HG03565 (cell line): ENCODE results near the gene TH.

Source experiments
- ATAC-seq: cut with Tn5 transposase; IDR thresholded peaks from one replicate; pipeline ENCODE4 v1.9.1; 2021; ENCODE audit warnings: mild to moderate bottlenecking, moderate library complexity; ENCODE audit not compliant: unreplicated experiment

TH gene

GRCh38 chr11:2143799-2144543 lies 27.6 kb downstream of the TH start:
- ATAC-seq = no peak

DNA sequence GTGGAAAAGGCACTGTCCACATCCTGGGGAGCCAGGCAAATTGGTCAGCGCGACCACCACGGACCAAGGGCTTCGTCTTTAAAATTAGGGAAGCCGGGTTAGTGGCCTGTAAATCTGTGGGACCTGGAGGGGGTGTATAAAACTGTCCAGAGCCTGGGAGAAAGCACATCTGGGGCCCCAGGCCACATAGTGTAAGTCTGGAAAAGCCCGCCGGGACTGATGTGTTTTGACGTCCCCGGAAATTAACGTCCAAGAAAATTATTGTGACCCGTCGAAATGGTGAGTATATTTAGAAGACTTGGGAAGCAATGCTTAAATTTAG lies 28.2 kb downstream of the TH start:
- ATAC-seq = no peak

- ATAC-seq = no peak
Measured at GRCh38 chr11:2142762-2143202, 28.8 kb downstream of the TH start.

DNA sequence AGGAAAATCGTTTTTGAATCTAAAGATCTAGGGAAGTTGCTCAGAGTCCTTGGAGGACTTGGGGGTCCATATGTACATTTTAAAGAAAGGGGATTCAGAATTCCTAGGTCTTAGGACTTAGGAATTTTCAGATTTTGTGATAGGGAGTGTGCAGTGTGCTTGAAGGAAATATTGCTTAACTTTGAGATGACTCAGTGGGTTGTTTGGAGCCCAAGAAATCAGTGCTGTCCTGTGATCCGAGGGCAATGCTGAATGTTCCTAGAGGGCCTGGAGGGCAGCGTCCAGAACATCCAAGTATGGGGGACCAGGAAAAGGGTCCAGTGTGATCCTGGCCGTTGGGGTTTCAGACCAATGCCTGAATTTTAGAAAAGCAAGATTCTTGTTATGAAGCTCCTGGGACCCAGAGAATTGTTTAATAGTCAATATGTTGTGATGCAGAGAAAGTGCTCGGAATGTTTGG lies 29.3 kb downstream of the TH start:
- no peak for ATAC-seq

DNA sequence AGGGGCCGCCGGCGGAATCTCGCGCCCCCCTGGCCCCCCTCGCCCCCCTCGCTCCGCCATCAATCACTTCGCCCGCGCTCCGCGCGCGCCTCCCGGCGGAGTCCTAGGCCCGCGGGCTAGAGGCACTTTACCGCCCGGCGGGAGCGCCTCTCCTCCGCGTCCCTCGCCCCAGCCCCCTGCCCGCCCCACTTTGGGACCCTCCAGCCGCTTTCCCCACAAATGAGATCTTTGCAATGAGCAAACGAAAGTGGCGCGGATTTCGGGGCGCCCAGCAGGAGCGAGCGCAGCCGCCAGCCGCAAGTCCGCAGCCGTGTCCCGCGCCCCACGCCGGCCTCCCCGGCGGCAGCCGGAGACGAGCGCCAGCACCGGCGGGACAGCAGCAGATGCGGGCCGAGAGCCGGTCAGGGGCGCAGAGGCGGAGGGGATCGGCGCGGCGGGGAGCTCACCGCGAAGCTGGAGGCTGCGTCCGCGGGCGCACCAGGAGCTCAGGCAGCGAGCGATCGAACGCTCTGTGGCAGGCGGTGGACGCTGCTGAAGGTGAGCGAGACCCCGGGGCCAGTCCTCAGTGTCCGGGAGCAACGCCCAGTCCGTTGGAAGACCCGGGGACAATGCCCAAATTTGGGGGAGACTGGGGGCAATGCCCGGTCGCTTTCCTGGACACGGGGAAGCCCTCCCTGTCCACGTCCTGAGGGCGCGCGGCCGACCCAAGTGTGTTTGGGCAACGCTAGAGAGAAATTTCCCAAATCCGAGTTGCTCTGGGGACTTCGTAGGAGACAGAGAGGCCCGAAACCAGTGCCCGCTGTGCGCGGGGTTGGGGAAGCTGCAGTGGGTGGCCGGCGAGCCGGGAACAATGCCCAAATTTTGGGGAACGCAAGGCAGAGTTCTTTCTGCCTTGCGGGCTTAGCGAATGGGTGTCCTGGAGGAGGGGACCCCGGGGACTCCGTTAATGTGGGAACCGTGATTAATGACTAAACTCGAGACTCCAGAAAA lies 30.9 kb downstream of the TH start:
- ATAC-seq = no peak

DNA sequence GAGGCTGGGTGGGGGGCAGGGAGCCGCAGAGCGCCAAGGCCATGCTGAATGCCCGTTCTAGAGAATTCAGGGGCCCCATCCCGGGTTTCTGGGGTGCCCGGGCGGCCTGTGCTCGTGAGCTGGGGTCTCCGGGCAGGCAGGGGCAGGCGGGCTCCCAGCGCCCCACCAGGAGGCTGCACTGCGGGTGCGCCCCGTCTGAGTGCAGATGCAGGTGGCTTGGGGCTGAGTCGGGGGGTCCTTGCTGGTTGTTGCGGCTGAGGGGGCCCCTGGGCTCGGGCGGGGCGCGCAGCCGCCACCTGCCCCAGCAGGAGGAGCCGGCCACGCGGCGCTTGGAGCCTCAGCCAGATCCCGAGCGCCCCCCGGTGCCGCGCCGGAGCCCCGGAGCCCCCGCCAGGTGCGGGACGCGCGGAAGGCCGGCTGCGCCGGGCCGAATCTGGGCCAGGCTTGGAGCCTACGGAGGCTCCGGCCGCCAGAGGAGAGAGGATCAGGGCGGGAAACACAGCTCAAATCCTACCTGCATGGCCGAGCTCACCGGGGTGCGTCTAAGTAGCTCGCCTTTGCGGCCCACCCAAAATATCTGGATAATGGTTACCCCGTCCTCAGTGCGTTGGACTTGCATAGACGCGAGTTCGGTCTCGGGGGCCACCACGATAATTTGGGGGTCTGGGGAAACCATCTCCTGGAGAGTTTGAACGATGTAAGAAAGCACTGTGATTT lies 31.8 kb downstream of the TH start:
- ATAC-seq = no peak

DNA sequence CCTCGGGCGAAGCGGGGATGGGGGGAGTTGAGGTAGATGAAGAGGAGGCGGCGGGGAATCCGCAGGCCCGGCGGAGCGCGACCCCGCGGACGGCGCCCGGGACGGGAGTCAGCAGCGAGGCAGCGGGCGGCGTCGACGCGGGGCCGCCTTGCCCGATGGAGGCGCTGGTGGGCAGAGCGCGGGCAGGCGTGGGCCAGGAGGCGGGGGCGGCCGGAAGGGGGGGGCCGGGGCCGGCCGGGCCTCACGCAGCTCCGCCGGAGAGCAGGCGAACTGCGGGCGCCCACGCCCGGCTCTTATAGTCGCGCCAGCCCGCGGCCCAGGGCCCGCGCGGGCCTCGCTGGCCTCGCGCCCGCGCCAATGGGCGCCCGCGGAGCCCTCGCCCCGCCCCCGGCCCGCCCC lies 32.5 kb downstream of the TH start, which contains the start of gene IGF2:
Gene IGF2, minus strand, starts transcription at position 267 of the 399 bp plus-strand sequence. CDS start 3,866 bp downstream, outside the sequence.
- ATAC-seq = no peak

- ATAC-seq = no peak
Measured at GRCh38 chr11:2138431-2139122, 33.0 kb downstream of the TH start.

DNA sequence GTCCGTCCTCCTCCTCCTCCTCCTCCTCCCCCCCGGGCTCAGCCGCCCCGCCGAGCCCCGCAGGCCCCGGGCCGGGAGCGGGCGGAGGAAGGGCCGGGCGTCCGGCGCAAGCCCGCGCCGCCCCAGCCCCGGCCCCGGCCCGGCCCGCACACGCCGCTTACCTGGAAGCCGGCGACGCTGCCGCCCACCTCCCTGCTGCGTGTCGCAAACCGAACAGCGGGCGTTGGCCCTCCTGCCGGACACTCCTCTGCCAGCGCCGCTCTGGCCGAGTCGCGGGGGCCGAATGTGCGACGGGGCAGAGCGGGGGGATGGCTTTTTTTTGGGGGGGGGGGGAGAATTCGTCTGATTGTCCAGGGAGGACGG lies 33.6 kb downstream of the TH start:
- ATAC-seq = no peak

DNA sequence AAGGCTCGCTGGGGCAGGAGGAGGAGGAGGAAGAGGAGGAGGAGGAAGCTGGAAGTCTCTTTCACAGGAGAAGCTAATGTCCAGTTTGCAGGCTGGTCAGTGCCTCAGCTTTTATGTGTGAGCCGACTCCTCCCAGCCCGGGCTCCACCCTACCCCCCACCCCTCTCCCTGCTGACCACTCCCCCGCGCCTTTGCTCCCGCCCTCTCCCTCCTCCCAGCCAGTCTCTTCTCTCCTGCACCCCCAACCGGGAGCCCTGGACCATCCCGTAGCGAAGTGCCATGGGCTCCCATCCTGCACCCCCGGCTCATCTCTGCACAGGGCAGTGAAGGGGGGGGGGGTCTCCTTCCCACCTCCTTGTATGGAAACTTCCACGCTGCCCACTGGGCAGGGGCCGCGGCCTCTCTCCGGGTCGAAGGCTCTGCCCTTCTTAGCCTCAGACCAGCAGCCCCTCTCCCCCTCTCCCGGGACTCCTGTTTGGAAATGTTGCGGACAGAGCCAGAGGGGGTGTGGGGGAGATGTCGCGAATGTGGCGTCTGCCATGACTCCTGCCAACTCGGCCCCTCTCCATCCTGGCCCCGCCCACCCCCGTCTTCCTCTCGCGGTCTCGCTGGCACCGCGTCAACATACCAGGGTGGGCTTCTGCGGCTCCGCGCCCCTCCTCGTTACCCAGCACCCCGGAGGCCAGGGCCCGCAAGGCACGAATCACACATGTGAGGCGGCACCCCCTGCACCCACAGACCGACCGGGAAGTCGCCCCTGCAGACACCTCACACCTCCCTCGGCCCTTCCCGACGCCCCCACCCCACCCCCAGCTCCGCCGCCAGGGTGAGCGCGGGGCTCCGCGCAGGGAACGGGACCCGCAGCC lies 34.2 kb downstream of the TH start:
- ATAC-seq = no peak

DNA sequence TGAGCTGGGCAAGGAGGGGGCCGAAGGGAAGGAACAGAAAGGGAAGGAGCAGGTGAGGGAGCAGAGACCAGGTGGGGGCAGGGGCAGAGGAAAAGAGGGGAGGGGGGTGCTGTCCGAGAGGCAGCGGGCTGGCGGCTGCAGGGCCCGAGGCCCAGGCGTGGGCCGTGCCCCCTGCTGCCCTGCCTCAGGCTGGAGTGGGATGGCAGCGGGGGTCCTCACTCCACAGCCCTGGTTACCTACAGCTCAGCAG lies 34.7 kb downstream of the TH start:
- no peak for ATAC-seq

GRCh38 chr11:2136209-2136951 lies 35.2 kb downstream of the TH start:
- ATAC-seq = no peak

DNA sequence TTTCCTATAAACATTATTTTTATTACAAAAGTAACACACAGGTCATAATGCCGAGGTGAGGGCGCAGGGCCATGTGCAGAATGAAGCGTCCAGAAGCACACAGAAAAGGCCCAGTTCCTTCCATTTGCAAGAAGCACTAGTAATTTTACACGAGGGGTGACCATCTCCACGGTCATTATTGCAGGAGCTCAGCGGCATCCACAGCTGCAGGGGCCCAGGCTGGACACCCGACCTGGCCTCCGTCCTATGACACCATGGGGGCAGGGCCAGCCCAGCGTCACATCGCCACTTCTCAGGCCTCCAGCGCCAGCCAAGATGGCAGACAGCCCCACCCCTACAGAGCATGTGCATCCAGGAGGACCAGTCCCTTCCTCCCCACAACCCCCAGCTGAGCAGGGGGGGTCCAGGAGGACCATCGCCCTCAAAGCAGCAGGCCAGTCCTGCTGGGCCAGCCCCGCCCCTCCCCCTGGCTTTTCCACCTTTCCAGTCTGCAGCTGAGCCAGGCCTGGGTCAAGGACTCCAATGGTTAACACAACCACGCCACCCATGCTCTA lies 35.9 kb downstream of the TH start:
- ATAC-seq = no peak

- ATAC-seq = no peak
Measured at GRCh38 chr11:2135018-2135569, 36.5 kb downstream of the TH start.

DNA sequence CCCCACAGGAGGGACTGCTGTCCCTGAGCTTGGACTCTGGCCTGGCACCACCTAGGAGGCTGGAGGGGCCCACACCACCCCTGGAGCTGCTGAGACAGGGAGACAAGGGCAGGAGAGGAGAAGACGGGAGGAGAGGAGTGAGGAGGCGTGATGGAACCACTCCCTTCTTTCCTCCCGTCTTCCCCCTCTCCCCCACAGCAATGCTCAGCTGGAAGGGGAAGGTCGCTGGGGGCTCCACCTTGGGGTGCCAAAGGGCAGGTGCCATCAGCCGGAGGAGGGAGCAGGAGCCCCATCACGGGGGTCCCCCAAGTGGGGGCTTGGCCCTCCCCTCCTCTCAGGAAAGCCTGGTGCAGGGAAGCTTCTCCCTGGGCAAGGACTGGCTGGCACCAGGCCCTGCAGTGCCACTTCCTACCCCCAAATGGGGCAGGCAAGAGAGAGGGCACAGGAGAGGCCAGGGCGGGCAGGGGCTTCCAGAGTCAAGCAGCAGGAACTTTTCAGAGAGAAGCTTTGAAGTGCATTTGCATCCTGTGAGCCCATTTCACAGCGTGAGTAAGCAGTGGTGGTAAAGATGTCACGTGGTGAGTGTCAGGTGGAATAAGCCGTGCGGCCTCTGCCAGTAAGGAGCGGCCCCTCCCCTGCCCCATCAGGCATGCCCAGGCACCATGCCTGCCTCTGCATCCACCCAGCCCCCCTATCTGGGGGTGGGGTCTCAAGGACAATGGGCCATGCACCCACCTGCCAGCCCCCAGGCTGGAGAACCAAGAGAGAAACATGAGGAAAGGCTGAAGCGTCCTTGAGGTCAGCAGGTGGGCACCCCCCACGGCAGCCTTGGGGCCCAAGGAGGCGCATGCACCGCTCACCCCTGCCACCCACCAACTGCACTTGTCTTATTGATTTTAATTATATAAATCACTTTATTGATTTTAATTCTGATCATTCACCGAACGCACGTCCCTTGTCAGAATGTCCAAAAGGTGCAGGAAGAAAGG lies 37.3 kb downstream of the TH start:
- ATAC-seq = no peak

GRCh38 chr11:2133241-2134021 lies 38.2 kb downstream of the TH start:
- no peak for ATAC-seq

- no peak for ATAC-seq
Measured at GRCh38 chr11:2132874-2133240, 38.8 kb downstream of the TH start.
